Measurements from ENCODE around the gene TUBA4A.

The TUBA4A gene

GRCh38 chr2:219229305-219230058 is 24.2 kb downstream of the TUBA4A start, which contains the start of the genes ANKZF1 and ATG9A:
Gene ANKZF1, plus strand, starts transcription at chr2:219229806. Its CDS starts 452 bp downstream, at chr2:219230258.
Gene ATG9A, minus strand, starts transcription at chr2:219229636. Its CDS starts 1,612 bp downstream, at chr2:219228024.
- peak; percentile 96 for DNase-seq

DNA sequence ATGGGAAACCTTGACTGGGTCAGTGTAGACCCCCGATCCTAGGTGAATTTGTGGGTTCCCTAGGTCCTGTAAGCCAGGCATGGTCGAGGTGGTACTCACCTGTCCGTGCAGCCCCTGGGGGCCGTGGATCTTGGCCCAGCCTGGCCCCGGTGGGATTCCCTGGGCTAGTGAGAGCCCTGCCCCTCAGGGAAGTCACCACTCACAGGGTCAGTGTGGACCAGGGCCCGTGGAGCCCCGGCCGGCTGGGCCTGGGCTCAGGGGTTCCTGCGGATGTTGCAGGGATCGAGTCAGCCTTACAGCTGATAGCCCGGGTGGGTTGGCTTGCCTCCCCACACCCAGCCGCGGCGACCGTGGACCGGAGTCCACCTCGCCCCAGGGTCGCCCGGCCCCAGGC is 24.8 kb downstream of the TUBA4A start:
- no peak for DNase-seq

- DNase-seq = no peak
Measured at GRCh38 chr2:219228041-219228910, 25.4 kb downstream of the TUBA4A start.

DNA sequence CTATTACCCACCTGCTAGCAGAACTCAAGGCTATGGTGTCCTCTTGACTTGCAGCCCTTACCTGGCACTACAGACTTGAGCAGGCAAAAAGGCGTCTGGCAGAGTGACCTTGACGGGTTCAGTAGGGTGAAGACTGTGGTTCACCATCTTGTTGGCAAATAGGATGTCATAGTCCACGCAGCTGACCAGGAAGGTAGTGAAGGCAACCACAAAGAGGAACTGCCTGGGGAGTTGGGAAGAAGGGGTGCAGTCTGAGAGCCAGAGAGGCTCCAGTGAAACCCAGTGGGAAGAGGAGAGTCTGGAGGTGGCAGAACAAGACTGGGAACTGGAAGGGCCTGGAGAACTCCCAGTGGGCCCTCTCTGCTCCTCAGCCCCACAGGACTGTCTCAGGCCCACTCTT is 28.4 kb downstream of the TUBA4A start:
- no peak for DNase-seq

DNA sequence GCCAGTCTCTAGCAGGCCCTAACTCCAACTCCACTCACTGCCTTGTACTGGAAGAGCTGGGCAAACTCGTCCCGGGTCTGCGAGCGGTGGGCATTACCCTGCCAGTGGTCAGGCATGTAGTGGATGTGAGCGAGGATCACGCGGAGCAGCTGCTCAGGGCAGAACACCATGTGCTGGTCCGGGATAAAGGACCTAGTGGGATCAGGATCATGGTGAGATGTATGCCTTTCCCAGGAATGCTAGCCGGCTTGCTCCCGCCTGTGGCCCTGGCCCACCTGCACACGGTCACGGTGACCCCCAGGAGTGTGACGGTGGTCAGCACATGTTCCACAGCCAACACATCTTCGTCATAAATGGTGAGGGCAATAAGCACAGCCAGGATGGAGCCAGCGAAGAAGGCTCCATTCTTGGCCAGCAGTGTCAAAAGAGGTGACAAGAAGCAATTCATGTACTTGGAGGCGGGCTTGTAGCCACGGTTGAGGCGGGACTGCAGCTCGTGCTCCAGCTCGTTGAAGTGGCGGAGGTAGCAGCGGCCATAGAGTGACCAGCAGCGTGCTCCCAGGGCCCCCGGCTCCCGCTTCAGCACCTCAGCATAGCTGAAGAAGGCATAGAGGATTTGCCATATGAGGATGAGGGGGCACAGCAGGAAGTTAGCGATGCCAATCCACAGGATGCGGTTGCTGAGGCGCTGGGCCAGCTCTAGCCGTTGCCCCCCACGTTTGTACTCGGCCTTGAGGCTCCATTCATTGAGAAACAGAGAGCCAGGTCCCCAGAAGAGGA is 29.7 kb downstream of the TUBA4A start:
- no peak for DNase-seq

DNA sequence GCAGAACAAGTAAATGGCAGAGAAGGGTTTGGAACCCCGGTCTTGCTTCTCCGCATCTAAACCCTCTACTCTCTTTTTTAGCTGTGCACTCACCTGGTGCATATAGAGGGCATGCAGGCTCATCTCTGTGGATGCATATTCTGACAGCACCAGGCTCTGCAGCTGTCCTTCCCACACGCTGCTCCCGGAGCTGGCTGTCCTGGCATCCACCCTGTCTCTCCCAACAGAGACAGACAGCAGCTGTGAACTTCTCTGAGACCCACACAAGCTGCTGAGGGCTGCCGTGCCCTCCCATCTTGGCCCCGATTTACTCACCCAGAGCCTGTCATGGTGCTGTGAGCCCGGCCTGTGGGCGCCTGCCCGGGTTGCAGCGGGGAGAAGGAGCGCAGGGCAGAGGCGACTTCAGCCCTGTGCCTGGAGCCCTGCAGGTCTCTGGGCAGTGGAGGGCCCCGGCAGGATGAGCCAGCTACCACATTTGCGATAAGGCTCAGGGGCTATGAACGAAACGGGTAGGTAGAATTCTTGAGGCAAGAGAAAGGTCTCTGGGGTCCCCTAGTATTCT is 31.7 kb downstream of the TUBA4A start:
- DNase-seq = no peak

DNA sequence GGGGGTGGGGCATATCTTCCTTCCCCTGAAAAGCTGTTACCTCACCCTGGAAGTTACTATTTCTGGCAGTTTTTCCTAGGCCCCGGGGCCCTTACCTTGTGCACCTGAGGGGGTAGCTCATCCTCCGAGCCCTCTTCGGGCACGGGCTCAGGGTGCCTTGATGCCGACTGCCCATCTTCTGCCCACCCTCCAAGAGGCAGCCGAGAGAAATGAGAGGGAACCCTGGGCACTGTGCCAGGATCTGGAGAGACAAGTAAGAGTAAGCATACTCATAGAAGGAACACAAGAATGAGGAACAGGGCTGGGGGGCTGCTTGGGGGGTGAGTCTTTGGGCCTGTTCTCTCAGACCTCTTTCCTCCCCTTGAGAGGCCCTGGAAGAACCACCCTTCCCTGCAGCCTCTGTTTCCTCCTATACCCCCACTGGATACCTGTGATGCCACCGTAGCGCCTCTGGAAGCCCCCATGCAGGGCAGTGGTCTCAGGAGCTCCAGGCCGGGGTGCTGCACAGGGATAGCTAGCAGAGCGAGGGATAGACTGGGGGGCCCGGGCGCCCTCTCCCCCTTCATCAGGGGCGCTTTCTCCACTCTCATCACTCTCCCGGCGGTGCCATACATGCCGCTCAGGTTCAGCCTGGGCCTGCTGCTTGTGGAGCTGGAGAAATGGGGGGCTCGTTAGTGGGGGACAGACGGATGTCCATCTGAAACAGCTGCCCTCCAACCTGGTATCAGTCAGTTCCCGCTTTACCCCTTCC is 32.9 kb downstream of the TUBA4A start:
- DNase-seq = no peak

GRCh38 chr2:219219784-219220532 is 33.8 kb downstream of the TUBA4A start:
- DNase-seq = no peak

- DNase-seq = peak; percentile 83
Measured at GRCh38 chr2:219218732-219219701, 34.7 kb downstream of the TUBA4A start, which contains the start of gene ABCB6. Gene ABCB6, minus strand, starts transcription at chr2:219218958. Its CDS starts 285 bp downstream, at chr2:219218673.

DNA sequence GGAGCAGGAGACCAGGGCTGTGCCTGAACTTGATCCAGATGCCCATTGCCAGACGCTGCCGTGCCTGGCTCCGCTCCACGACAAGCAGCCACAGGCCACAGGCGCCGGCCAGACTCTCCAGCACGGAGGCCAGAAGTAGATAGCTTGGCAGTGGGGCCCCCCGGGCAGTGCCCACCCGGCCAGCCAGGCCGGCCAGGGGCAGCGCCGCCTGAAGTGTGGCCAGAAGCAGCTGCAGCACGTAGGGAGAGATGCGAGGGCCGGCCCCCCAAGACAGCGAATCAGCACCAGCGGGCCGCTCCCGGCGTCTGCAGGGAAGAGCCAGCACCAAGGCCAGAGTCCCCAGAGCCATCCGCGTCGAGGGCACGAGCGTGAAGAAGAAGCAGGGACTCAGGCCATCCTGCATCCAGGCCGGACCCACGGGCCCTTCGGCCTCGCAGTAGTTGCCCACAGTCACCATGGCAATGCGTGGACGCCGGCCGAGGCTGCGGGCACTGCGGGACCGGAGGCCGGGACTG is 35.4 kb downstream of the TUBA4A start:
- DNase-seq = peak; percentile 68

GRCh38 chr2:219216535-219216915 is 37.2 kb downstream of the TUBA4A start:
- no peak for DNase-seq

DNA sequence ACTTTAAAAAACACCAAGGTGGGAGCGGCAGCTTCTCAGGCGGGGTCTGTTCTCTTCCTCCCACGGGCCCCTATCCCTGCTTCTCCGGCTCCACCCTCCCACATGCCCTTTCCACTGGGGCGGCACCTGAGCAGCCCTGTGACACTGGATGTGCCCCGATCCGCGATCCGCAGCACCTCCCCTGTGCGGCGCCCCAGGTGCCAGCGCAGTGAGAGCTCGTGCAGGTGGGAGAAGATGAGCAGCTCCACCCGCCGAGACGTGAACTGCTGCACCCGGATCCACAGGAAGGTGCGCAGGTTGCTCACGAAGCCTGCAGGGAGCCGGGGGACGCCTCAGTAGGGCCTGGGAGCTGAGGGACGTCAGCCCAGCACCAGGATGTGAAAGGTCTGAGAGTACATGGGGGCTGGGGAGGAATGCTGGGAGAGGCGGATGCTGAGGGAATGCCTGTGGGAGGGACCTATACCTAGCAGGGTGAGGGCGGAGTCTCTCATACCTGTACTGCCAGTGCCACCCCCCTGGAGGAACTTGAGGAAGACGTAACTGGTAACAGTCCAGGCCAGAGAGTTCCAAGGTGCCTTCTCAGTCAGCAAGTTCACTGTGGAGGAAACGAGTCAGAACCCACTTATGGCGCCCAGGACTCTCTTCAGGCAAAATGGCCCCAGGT is 37.7 kb downstream of the TUBA4A start:
- DNase-seq = no peak

DNA sequence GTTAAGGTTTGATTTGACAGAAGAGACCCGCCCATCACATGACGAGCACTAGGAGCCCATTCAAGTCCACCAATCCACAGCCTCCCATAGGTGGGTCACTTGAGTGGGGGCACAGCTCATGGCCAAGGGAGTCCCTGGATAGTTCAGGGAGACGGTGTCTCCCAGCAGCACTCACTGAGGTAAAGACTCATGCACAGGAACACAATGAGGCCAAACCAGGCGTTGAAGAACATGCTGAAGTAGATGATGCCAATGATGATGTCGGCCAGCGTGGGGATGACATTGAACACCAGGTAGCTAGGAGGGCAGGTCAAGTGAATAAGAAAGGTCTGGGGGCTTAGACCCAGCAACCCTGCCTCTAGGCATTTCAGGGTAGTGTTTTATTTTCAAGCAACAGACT is 38.9 kb downstream of the TUBA4A start:
- no peak for DNase-seq

GRCh38 chr2:219214141-219214540 is 39.6 kb downstream of the TUBA4A start:
- no peak for DNase-seq

GRCh38 chr2:219213486-219214071 is 40.1 kb downstream of the TUBA4A start:
- DNase-seq = no peak

DNA sequence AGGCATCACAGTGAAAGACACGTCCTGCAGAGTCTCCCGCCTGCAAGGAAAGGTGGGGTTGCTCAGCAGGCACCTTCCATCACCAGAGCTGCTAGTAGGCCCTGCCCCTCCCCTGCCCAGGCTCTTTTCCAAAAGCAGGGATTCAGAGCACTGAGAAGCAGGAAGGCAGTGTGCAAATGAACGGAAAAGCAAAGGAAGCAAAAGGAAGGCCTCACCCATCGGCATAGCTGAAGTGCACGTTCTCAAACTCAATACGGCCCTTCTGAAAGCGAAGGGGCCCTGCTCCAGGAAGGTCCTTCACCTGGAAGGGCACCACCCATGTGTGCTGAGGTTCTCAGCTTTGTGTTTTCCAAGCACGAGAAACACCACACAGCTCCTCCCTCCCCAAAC is 40.7 kb downstream of the TUBA4A start:
- DNase-seq = no peak

DNA sequence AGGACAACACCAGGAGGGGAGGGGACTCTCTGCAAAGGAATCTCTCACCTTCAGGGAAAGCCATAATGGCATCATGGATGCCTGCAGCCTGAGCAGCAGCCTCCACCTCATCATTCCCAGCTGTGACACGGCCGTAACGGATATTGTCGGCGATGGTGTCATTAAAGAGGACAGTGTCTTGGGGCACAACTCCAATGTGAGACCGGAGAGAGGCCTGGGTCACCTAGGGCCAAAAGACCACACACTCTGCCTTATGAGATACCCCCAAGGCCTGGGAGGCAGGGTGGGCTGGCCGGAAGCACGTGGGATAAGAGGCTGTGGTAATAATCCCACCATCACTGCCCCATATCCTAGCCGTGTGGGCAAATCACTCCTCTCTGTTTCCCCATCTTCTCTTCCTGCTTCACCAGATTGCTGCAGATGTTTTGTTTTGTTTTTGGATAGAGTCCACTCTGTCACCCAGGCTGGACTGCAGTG is 42.8 kb downstream of the TUBA4A start:
- no peak for DNase-seq

DNA sequence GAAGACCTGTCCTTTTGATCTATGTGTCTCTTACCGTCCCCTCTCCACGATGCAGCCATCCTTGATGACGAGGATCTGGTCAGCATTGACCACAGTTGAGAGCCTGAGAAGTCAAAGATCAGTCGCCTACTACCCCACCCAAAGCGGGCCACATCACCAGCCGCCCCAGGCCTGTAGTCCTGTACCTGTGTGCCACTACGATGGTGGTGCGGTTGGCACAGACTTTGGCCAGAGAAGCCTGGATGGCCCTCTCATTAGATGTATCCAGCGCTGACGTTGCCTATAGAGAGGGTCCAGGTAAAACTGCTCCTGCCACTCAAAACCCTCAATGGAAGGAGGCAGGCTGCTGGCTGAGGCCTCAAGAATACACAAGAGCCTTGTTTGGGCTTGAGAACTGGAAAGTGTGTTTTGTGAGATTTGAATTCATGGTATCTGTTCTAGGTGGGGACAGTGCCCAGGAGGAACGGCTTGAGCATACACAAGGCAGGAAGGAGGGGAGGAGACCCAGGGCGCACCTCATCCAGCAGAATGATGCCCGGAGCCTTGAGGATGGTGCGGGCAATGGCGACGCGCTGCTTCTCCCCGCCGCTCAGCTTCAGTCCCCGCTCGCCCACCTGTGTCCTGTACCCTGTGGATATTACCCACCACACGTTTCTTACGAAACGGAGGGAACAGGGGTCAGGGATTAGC is 43.4 kb downstream of the TUBA4A start:
- DNase-seq = no peak

Data from NCI-H748 treated with DMSO at 0.1 percent for 48 hours (cell line).